ENCODE results near the gene FAF1.

GRCh38 chr1:50503515-50503914, 456.6 kb downstream of the FAF1 start:
- TF ChIP-seq ZNF146 (CRISPR knock-in tag; IDR thresholded peaks at IDR 0.05; ENCODE audit: unreplicated experiment) (peak; percentile 90), CTCF (IDR thresholded peaks at IDR 0.05 in 2 of 3, conservative IDR thresholded peaks at IDR 0.05 in 1 of 3; ENCODE audit: insufficient read depth in 2 of 3, low read depth in 1 of 3, low read length in 3 of 3) (no peak), ZFP36 (IDR thresholded peaks at IDR 0.05; ENCODE audit: low read depth, low read length, partially characterized antibody) (no peak), TCF3 (CRISPR knock-in tag; IDR thresholded peaks at IDR 0.05) (no peak), POLR3A (IDR thresholded peaks at IDR 0.05; ENCODE audit: borderline replicate concordance, extremely low read depth, insufficient read depth, insufficient read length) (no peak), GMEB1 (CRISPR knock-in tag; IDR thresholded peaks at IDR 0.05) (no peak), ZNF766 (CRISPR knock-in tag; conservative IDR thresholded peaks at IDR 0.05) (no peak), SUPT5H (IDR thresholded peaks at IDR 0.05) (no peak)

All from K562 (cell line).